IMR-90 (cell line): ENCODE results near the gene MAPRE3.

Experiments
- MXI1 ChIP-seq: IDR thresholded peaks from 2 replicates; pipeline ENCODE4 v1.6.1; 2012; ENCODE audit warnings: low read depth, mild to moderate bottlenecking, low read length, moderate library complexity, borderline replicate concordance
- RAD21 ChIP-seq: IDR thresholded peaks from 2 replicates; pipeline ENCODE4 v1.6.1; 2012; ENCODE audit warnings: low read length, improper control_type of control experiment
- TF ChIP-seq, protein P1 (sequence below): conservative IDR thresholded peaks from 2 replicates; pipeline ENCODE4 v1.5.1; 2012; ENCODE audit warnings: mild to moderate bottlenecking, low read depth, low read length, improper control_type of control experiment

DNA sequence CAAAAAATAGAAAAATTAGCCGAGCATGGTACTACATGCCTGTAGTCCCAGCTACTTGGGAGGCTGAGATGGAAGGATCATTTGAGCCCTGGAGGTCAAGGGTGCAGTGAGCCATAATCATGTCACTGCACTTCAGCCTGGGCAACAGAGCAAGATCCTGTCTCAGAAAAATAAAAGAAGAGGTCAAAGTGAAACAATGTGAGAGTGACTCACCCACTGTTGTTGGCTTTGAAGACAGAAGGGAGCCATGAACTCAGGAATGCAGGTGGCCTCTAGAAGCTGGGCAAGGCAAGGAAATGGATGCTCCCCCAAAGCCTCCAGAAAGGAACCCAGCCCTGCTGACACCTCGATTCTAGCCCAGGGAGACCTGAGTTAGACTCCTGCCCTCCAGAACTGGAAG is 58.6 kb downstream of the MAPRE3 start:
- TF ChIP-seq RAD21 (no peak), MXI1 (no peak)
- TF ChIP-seq, protein P1, sequence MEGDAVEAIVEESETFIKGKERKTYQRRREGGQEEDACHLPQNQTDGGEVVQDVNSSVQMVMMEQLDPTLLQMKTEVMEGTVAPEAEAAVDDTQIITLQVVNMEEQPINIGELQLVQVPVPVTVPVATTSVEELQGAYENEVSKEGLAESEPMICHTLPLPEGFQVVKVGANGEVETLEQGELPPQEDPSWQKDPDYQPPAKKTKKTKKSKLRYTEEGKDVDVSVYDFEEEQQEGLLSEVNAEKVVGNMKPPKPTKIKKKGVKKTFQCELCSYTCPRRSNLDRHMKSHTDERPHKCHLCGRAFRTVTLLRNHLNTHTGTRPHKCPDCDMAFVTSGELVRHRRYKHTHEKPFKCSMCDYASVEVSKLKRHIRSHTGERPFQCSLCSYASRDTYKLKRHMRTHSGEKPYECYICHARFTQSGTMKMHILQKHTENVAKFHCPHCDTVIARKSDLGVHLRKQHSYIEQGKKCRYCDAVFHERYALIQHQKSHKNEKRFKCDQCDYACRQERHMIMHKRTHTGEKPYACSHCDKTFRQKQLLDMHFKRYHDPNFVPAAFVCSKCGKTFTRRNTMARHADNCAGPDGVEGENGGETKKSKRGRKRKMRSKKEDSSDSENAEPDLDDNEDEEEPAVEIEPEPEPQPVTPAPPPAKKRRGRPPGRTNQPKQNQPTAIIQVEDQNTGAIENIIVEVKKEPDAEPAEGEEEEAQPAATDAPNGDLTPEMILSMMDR, result no peak
